SK-N-MC (cell line): ENCODE measurements around the gene LMLN.

ENCODE experiments used
- EZH2 ChIP-seq: fragments of 200-600 bp; sonication (generic); IDR thresholded peaks from one replicate; pipeline ENCODE4 v1.6.1; 2017; ENCODE audit warnings: antibody characterized with exemption
- POLR2AphosphoS5 ChIP-seq: IDR thresholded peaks from 2 replicates; pipeline ENCODE4 v1.6.1; 2012; ENCODE audit warnings: mild to moderate bottlenecking, low read depth, low read length, borderline replicate concordance

DNA sequence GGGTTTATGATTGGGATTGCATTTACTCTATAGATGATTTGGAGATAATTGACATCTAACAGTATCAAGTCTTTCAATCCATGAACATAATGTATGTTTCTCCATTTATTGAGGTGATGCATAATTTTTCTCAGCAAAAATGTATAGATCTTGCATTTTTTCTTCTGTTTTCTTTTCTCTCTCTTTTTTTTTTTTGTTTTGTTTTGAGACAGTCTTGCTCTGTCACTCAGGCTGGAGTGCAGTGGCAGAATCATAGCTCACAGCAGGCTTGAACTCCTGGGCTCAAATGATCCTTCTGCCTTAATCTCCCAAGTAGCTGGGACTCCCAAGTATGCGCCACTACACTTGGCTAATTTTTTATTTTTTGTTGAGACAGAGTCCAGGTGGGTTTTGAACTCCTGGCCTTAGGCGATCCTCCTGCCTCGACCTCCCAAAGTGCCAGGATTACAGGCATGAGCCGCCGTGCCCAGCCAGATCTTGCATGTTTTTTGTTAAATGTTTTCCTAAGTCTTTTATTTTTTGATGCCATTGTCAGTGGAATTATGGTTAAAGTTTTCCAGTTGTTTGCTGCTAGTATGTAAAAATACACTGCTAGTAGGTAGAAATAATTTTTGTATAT is 3.1 kb downstream of the LMLN start:
- TF ChIP-seq EZH2 (no peak), POLR2AphosphoS5 (no peak)
